GM18511 (cell line): ENCODE data around the gene RNPEPL1.
"Not testable (repeated sequence)": the region's sequence is repeated elsewhere in the genome, so short reads cannot be mapped to it uniquely, and the experiment has no call there.

ENCODE experiments used
- ATAC-seq: cut with Tn5 transposase; IDR thresholded peaks from one replicate; pipeline ENCODE4 v1.9.1; 2021; ENCODE audit warnings: mild to moderate bottlenecking, moderate library complexity; ENCODE audit not compliant: unreplicated experiment

The RNPEPL1 gene, protein sequence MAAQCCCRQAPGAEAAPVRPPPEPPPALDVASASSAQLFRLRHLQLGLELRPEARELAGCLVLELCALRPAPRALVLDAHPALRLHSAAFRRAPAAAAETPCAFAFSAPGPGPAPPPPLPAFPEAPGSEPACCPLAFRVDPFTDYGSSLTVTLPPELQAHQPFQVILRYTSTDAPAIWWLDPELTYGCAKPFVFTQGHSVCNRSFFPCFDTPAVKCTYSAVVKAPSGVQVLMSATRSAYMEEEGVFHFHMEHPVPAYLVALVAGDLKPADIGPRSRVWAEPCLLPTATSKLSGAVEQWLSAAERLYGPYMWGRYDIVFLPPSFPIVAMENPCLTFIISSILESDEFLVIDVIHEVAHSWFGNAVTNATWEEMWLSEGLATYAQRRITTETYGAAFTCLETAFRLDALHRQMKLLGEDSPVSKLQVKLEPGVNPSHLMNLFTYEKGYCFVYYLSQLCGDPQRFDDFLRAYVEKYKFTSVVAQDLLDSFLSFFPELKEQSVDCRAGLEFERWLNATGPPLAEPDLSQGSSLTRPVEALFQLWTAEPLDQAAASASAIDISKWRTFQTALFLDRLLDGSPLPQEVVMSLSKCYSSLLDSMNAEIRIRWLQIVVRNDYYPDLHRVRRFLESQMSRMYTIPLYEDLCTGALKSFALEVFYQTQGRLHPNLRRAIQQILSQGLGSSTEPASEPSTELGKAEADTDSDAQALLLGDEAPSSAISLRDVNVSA

DNA sequence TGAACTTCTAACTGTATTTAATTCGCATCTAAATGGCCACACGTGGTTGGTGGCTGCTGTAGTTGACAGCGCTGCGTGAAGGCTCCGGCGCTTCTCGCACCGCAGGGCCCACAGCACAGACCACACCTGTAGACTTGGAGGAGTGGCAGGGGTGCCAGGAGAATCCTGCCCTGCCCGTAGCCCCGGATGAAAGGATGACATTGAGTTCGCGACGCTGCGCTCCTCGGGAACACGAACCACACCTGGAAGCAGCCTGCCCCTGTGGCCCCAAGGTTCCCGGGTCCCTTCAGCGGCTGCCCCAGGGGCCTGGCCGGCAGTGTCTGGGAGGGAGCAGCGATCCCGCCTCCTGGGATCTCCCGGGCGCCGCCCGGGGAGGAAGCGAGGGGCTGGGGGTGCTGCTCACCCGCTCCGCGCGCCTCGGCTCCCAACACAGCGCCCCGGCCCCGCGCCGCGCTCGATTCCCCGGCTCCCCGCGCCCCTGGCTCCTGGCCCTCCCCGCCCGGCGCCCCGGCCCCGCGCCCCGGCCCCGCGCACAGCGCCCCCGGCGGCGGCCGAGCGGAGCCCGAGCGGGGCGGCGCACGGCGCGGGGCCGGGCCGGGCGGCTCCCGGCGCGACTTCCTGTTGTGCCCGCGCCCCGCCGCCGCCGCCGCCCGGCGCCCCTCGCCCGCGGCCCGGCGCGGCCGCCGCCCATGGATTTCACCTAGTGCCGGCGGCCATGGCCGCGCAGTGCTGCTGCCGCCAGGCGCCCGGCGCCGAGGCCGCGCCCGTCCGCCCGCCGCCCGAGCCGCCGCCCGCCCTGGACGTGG, at the start of gene RNPEPL1:
RNPEPL1 (plus strand) TSS at position 613 of the 806 bp plus-strand sequence; CDS start at position 716, 103 bp downstream.
- peak; percentile 36 for ATAC-seq

GRCh38 chr2:240518981-240519380, 49.3 kb upstream of the RNPEPL1 start:
- ATAC-seq = no peak

GRCh38 chr2:240519396-240520129, 48.7 kb upstream of the RNPEPL1 start:
- no peak for ATAC-seq

- no peak for ATAC-seq
These were observed 47.9 kb upstream of the RNPEPL1 start for GRCh38 chr2:240520130-240520973.

- ATAC-seq = no peak
These were observed 47.3 kb upstream of the RNPEPL1 start for GRCh38 chr2:240520974-240521350.

- not testable (repeated sequence) for ATAC-seq
These were observed 46.4 kb upstream of the RNPEPL1 start for GRCh38 chr2:240521885-240522284.

GRCh38 chr2:240522406-240522805, 45.9 kb upstream of the RNPEPL1 start:
- no peak for ATAC-seq

- ATAC-seq = no peak
These were observed 44.6 kb upstream of the RNPEPL1 start for GRCh38 chr2:240523451-240524281.

GRCh38 chr2:240524963-240525718, 43.1 kb upstream of the RNPEPL1 start:
- ATAC-seq = no peak

GRCh38 chr2:240525802-240526201, 42.5 kb upstream of the RNPEPL1 start:
- ATAC-seq = no peak

GRCh38 chr2:240526521-240526920, 41.8 kb upstream of the RNPEPL1 start:
- ATAC-seq = no peak

- no peak for ATAC-seq
These were observed 41.0 kb upstream of the RNPEPL1 start for GRCh38 chr2:240527153-240527750.

DNA sequence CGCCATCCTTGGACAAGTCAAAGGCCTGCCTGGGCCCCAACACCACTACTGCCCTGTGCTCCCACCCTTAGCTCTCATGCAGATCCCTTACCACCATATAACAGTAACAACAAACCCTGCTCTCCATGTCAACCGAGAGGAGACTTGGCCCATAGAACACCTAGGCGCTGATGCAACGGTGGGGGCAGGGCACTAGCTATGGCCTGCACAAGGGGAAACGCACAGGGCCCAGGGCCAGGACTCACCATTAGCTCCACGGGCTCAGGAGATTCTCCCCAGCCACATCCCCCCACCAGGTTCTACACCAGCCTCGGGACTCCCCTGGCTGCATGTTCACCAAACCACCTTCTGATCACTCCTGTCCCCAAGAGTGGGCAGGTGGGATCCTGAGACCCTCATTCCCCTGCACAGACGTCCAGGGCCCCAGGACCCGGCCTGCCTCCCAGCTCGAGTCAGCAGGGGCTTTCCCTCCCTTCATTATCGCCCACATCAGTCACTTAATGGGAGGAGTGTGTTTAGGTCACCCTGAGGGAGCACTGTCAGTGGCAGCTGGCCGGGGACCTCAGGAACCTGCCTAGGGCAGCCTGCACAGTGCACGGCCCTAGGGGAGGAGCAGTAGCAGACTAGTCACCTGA, 39.8 kb upstream of the RNPEPL1 start:
- no peak for ATAC-seq

DNA sequence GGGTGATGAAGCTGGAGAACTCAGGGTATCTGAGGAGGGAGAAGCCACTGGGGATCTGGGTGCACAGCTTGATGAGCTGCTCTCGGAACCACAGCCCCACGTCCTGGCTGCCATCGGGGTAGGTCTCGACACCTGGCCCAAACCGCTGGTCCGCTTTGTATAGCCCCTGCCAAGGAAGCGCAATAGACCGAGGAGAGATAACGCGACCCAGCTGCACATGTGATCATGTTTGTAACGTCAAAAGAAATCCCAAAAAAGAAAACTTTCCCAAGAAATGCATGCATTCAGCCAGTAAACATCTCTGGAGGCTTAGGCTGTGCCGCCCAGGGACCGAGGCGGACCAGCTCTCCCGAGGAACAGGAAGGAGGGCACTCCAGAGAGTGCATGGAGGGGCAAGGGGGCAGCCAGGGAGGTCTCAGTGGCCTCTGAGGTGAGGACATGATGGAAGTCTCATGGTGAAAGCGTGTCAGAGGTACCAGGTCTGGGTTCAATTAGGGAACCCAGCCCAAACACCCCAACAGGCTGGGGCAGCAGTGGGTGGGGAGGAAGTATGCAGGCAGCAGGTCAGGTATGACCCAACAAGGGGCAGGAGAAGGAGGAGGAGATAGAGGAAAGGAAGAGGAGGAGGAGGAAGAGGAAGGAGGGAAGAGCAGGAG, 38.8 kb upstream of the RNPEPL1 start:
- no peak for ATAC-seq

DNA sequence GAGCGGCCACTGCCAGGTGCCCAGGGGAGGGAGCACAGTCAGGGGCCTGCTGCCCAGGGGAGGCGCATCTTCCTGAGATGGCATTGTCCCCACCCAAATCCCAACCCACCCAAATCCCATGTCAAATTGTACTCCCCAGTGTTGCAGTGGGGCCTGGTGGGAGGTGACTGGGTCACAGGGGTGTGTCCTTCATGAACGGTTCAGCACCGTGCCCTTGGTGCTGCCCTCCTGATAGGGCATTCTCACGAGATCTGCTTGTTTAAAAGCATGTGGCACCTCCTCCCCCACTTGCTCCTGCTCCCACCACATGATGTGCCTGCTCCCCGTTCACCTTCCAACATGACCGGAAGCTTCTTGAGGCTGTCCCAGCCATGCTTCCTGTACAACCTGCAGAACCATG, 38.1 kb upstream of the RNPEPL1 start:
- ATAC-seq = no peak

DNA sequence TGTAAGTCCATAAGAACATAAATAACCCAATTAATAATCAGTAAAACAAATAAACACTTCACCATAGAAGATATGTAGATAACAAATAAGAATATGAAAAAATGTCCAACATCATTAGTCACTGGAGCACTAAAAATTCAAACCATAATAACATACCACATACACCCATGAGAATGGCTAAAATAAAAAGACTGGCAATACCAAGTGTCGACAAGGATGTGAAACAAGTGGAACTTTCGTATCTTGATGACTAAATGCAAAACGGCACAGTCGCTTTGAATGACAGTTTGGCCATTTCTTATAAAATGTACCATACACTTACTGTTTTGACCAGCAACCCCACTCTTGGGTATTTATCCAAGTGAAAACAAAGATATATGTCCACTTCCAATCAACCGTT, 37.2 kb upstream of the RNPEPL1 start:
- ATAC-seq = no peak
